NCI-H1105 treated with DMSO at 0.1 percent for 48 hours (cell line): ENCODE measurements around the gene RFT1.
A peak's percentile ranks its signal among the peaks of the same experiment; 100 is the strongest.
"Not testable (repeated sequence)": the region's sequence is repeated elsewhere in the genome, so short reads cannot be mapped to it uniquely, and the experiment has no call there.

ENCODE experiments used
- DNase-seq: peaks from one replicate; lab custom pipeline; 2025; lab: John Stamatoyannopoulos, UW

RFT1 gene

GRCh38 chr3:53065841-53066480 is 64.3 kb downstream of the RFT1 start:
- peak; percentile 81 for DNase-seq

- DNase-seq = no peak
These were observed 67.3 kb downstream of the RFT1 start for GRCh38 chr3:53062905-53063304.

- no peak for DNase-seq
These were observed 73.8 kb downstream of the RFT1 start for GRCh38 chr3:53056442-53056841.

GRCh38 chr3:53054233-53054632 is 76.0 kb downstream of the RFT1 start:
- DNase-seq = not testable (repeated sequence)

GRCh38 chr3:53051929-53052328 is 78.3 kb downstream of the RFT1 start:
- DNase-seq = no peak

GRCh38 chr3:53049987-53050386 is 80.2 kb downstream of the RFT1 start:
- no peak for DNase-seq

- no peak for DNase-seq
These were observed 83.8 kb downstream of the RFT1 start for GRCh38 chr3:53046171-53047170.

GRCh38 chr3:53045518-53046170 is 84.6 kb downstream of the RFT1 start, which contains the start of gene SFMBT1:
Gene SFMBT1 (minus strand): TSS chr3:53046073. CDS start chr3:52969128, 76,945 bp downstream.
- peak; percentile 36 for DNase-seq

GRCh38 chr3:53044711-53045517 is 85.3 kb downstream of the RFT1 start:
- peak; percentile 18 for DNase-seq

GRCh38 chr3:53044371-53044710 is 85.9 kb downstream of the RFT1 start:
- DNase-seq = no peak

- DNase-seq = no peak
These were observed 86.5 kb downstream of the RFT1 start for GRCh38 chr3:53043738-53044137.

- no peak for DNase-seq
These were observed 87.6 kb downstream of the RFT1 start for GRCh38 chr3:53042651-53043050.

- no peak for DNase-seq
These were observed 89.8 kb downstream of the RFT1 start for GRCh38 chr3:53040351-53040820.

- DNase-seq = no peak
These were observed 90.9 kb downstream of the RFT1 start for GRCh38 chr3:53039376-53039752.

- DNase-seq = no peak
These were observed 91.4 kb downstream of the RFT1 start for GRCh38 chr3:53038679-53039375.
